OCI-LY3 (cell line): ENCODE results near the gene KLHL5.

ENCODE experiments used
- H2AFZ ChIP-seq: fragments of 200-600, 300-600 bp; shearing (Covaris generic); 2 replicates; pipeline ENCODE4 v1.6.0; 2014; ENCODE audit warnings: antibody characterized with exemption, low read depth, low read length
- H3K27ac ChIP-seq: fragments of 200-600, 300-600 bp; sonication (generic); 2 replicates; pipeline ENCODE4 v1.5.1; 2014; ENCODE audit warnings: mild to moderate bottlenecking, low read length, moderate library complexity, mixed read lengths
- H3K27me3 ChIP-seq: fragments of 200-600, 300-600 bp; sonication (generic); 2 replicates; pipeline ENCODE4 v1.6.1; 2014; ENCODE audit warnings: low read depth, low read length, mixed read lengths
- H3K36me3 ChIP-seq: fragments of 200-600, 300-600 bp; sonication (generic); replicated peaks from 2 replicates; pipeline ENCODE3; 2014; ENCODE audit warnings: low read depth, low read length, mixed read lengths
- H3K4me1 ChIP-seq: fragments of 300-600, 200-600 bp; sonication (generic); 2 replicates; pipeline ENCODE4 v1.6.1; 2014; ENCODE audit warnings: low read length, mixed read lengths
- H3K4me2 ChIP-seq: fragments of 200-600, 300-600 bp; sonication (generic); 2 replicates; pipeline ENCODE4 v1.6.1; 2014; ENCODE audit warnings: low read length, mixed read lengths
- H3K4me3 ChIP-seq: fragments of 300-600, 200-600 bp; sonication (generic); 2 replicates; pipeline ENCODE4 v1.5.1; 2014; ENCODE audit warnings: antibody characterized with exemption, mild to moderate bottlenecking, low read length, moderate library complexity
- H3K79me2 ChIP-seq: fragments of 300-600, 200-600 bp; shearing (Covaris generic); 2 replicates; pipeline ENCODE4 v1.6.1; 2014; ENCODE audit warnings: mild to moderate bottlenecking, low read length, mixed read lengths
- H3K9ac ChIP-seq: fragments of 300-600, 200-600 bp; shearing (Covaris generic); 2 replicates; pipeline ENCODE4 v1.6.0; 2014; ENCODE audit warnings: mild to moderate bottlenecking, low read length, moderate library complexity
- H3K9me3 ChIP-seq: fragments of 200-600, 300-600 bp; shearing (Covaris generic); 2 replicates; pipeline ENCODE4 v1.6.1; 2014; ENCODE audit warnings: low read length, mixed read lengths; ENCODE audit not compliant: insufficient read depth
- H4K20me1 ChIP-seq: fragments of 200-600, 300-600 bp; sonication (generic); 2 replicates; pipeline ENCODE4 v1.6.1; 2016; ENCODE audit warnings: low read length, mixed read lengths; ENCODE audit not compliant: insufficient read depth
- EZH2phosphoT487 ChIP-seq: fragments of 200-600 bp; shearing (Covaris generic); IDR thresholded peaks from 2 replicates; pipeline ENCODE4 v1.6.1; 2018; ENCODE audit warnings: antibody characterized with exemption, mixed run types, low read depth
- TF ChIP-seq, protein P1 (sequence below): fragments of 200-600, 300-600 bp; sonication (generic); IDR thresholded peaks from 2 replicates; pipeline ENCODE4 v1.5.1; 2014; ENCODE audit warnings: antibody characterized with exemption, low read length, low read depth

The KLHL5 gene

DNA sequence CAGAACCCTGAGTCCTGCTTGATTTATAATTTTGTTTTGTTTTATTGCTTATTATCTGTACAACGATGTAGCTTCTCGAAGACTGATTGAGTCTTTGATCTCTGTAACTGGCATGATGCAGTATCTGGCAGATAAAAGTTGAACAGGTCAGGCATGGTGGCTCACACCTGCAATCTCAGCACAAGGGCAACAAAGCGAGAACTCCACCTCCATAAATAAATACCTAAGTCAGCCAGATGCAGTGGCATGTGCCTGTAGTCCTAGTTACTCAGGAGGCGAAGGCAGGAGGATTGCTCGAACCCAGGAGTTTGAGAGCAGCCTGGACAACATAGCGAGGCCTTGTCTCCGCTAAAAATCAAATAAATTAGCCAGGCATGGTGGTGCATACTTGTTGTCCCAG lies 104.6 kb downstream of the KLHL5 start:
- Histone ChIP-seq H3K27ac (no peak overlapping the region), H3K79me2 (no peaks in the 10 kb centered on the region), H3K9me3 (no peaks in the 10 kb centered on the region), H3K4me1 (peaks cover 14% of the 10 kb centered on the region), H3K4me2 (no peak overlapping the region; the same call in 1 of the 2 replicates), H3K4me3 (no peak overlapping the region), H2AFZ (no peak overlapping the region), H3K9ac (no peak overlapping the region), H3K27me3 (no peaks in the 10 kb centered on the region), H3K36me3 (no peaks in the 10 kb centered on the region), H4K20me1 (no peaks in the 10 kb centered on the region)
- no peak for TF ChIP-seq EZH2phosphoT487
- TF ChIP-seq, protein P1, sequence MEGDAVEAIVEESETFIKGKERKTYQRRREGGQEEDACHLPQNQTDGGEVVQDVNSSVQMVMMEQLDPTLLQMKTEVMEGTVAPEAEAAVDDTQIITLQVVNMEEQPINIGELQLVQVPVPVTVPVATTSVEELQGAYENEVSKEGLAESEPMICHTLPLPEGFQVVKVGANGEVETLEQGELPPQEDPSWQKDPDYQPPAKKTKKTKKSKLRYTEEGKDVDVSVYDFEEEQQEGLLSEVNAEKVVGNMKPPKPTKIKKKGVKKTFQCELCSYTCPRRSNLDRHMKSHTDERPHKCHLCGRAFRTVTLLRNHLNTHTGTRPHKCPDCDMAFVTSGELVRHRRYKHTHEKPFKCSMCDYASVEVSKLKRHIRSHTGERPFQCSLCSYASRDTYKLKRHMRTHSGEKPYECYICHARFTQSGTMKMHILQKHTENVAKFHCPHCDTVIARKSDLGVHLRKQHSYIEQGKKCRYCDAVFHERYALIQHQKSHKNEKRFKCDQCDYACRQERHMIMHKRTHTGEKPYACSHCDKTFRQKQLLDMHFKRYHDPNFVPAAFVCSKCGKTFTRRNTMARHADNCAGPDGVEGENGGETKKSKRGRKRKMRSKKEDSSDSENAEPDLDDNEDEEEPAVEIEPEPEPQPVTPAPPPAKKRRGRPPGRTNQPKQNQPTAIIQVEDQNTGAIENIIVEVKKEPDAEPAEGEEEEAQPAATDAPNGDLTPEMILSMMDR = no peak

DNA sequence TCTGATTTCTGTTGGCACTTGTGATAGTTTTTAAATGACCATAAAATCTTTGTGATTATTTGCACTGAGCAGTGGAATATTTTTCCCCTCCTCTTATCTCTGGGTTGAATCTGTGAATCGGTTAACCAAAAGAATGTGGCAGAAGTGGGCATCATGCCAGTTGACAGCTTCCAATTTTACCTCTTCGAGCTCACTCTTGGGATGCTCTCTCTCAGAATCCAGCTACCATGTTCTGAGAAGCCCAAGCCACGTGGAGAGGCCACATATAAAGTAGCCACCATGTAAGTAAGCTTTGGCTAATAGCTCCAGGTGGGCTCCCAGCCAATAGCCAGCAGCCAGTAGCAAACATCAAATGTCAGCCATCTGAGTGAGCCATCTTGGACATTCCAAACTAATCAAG lies 107.4 kb downstream of the KLHL5 start:
- Histone ChIP-seq H3K9me3 (no peaks in the 10 kb centered on the region), H3K79me2 (no peaks in the 10 kb centered on the region), H3K36me3 (no peaks in the 10 kb centered on the region), H2AFZ (no peak overlapping the region), H4K20me1 (no peaks in the 10 kb centered on the region), H3K27me3 (no peaks in the 10 kb centered on the region), H3K4me3 (no peak overlapping the region), H3K9ac (no peak overlapping the region), H3K4me1 (peaks cover 14% of the 10 kb centered on the region), H3K27ac (no peak overlapping the region), H3K4me2 (no peak overlapping the region)
- TF ChIP-seq EZH2phosphoT487 = no peak
- TF ChIP-seq, protein P1 = no peak

DNA sequence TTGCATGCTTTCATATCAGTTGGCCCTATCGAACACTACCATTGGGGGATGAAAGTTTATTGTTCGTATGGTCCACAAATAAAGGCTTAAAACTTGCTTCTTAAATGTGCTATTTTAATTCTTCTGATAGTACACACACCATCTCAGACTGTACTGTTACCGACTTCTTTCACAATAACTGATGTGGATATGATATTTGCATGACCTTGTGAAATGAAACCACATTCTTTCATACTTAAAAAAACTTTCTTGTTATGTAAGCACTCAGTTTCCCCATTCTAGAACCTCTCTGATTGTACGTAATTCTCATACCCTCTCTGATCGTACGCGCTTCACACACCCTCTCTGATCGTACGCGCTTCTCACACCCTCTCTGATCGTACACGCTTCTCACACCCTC lies 108.3 kb downstream of the KLHL5 start:
- Histone ChIP-seq H3K79me2 (no peaks in the 10 kb centered on the region), H3K9me3 (no peaks in the 10 kb centered on the region), H3K36me3 (no peaks in the 10 kb centered on the region), H2AFZ (no peak overlapping the region), H3K27me3 (no peaks in the 10 kb centered on the region), H3K4me2 (no peak overlapping the region), H3K4me1 (peaks cover 14% of the 10 kb centered on the region), H3K4me3 (no peak overlapping the region), H3K9ac (no peak overlapping the region), H4K20me1 (no peaks in the 10 kb centered on the region), H3K27ac (no peak overlapping the region)
- TF ChIP-seq EZH2phosphoT487 = no peak
- TF ChIP-seq, protein P1 = no peak
